HEK293 (cell line): Measurements from ENCODE around the gene ACP4.
A peak's percentile ranks its signal among the peaks of the same experiment; 100 is the strongest.

Source experiments
- CTCF ChIA-PET: fragments of 350-600 bp; formaldehyde crosslinking; extraction: SDS; loops from one replicate; lab custom pipeline; 2021; ENCODE audit warnings: antibody characterized with exemption; lab: Yijun Ruan, JAX
- POLR2A ChIA-PET: fragments of 300-600 bp; formaldehyde crosslinking; extraction: SDS; loops from one replicate; lab custom pipeline; 2020; ENCODE audit warnings: antibody characterized with exemption, inconsistent platforms; lab: Yijun Ruan, JAX
- H3K27ac ChIP-seq: fragments of 200-500 bp; sonication (Bioruptor generic); 2 replicates; pipeline ENCODE4 v1.5.1; 2014; ENCODE audit warnings: low read depth, low read length, control low read depth, inconsistent platforms; ENCODE audit errors: extremely low read depth
- H3K36me3 ChIP-seq, 2 experiments: fragments of 200-500 bp in 1 of 2; sonication (Bioruptor generic) in 1 of 2; 1 replicate in 1 of 2; 2 replicates in 1 of 2; pipeline ENCODE4 v1.5.1; 2014 to 2017; ENCODE audit warnings: inconsistent platforms in 2 of 2, low read length in 2 of 2; ENCODE audit not compliant: control insufficient read depth in 2 of 2, insufficient read depth in 1 of 2
- H3K4me1 ChIP-seq: fragments of 200-500 bp; sonication (Bioruptor generic); 2 replicates; pipeline ENCODE4 v1.5.1; 2014; ENCODE audit warnings: mild to moderate bottlenecking, low read length, inconsistent platforms; ENCODE audit not compliant: control insufficient read depth, insufficient read depth
- H3K4me3 ChIP-seq: 2 replicates; pipeline ENCODE4 v1.5.1; 2011; ENCODE audit warnings: low read depth, mild to moderate bottlenecking, control low read depth, low read length, moderate library complexity
- H3K9me3 ChIP-seq: fragments of 200-500 bp; sonication (Bioruptor generic); 2 replicates; pipeline ENCODE4 v1.5.1; 2014; ENCODE audit warnings: low read depth, low read length, inconsistent platforms; ENCODE audit not compliant: control insufficient read depth, insufficient read depth
- EGR2 ChIP-seq: fragments of 450-650 bp; formaldehyde crosslinking; IDR thresholded peaks from 2 replicates; pipeline ENCODE4 v1.5.1; 2016; ENCODE audit warnings: low read depth, missing biosample characterization, missing genetic modification characterization
- GLI4 ChIP-seq: fragments of 450-650 bp; formaldehyde crosslinking; IDR thresholded peaks from 2 replicates; pipeline ENCODE4 v1.5.1; 2016; ENCODE audit warnings: missing biosample characterization, missing genetic modification characterization
- KLF1 ChIP-seq: fragments of 450-650 bp; formaldehyde crosslinking; IDR thresholded peaks from 2 replicates; pipeline ENCODE4 v1.5.1; 2016; ENCODE audit warnings: missing biosample characterization, missing genetic modification characterization
- KLF7 ChIP-seq: fragments of 450-650 bp; formaldehyde crosslinking; IDR thresholded peaks from 2 replicates; pipeline ENCODE4 v1.5.1; 2016; ENCODE audit warnings: missing biosample characterization, missing genetic modification characterization, borderline replicate concordance
- OSR2 ChIP-seq: fragments of 450-650 bp; formaldehyde crosslinking; IDR thresholded peaks from 2 replicates; pipeline ENCODE4 v1.5.1; 2016; ENCODE audit warnings: missing biosample characterization, missing genetic modification characterization
- PRDM4 ChIP-seq: fragments of 450-650 bp; formaldehyde crosslinking; IDR thresholded peaks from 2 replicates; pipeline ENCODE4 v1.5.1; 2017; ENCODE audit warnings: missing biosample characterization, missing genetic modification characterization
- SP2 ChIP-seq: fragments of 450-650 bp; formaldehyde crosslinking; IDR thresholded peaks from 2 replicates; pipeline ENCODE4 v1.5.1; 2016; ENCODE audit warnings: missing biosample characterization, missing genetic modification characterization
- TCF7L2 ChIP-seq: IDR thresholded peaks from 2 replicates; pipeline ENCODE4 v1.6.1; 2011; ENCODE audit warnings: low read depth, mild to moderate bottlenecking, inconsistent platforms, low read length, moderate library complexity, borderline replicate concordance
- ZBTB48 ChIP-seq: fragments of 450-650 bp; formaldehyde crosslinking; IDR thresholded peaks from 2 replicates; pipeline ENCODE4 v1.5.1; 2016; ENCODE audit warnings: missing biosample characterization, missing genetic modification characterization
- ZFHX2 ChIP-seq: fragments of 450-650 bp; formaldehyde crosslinking; conservative IDR thresholded peaks from 2 replicates; pipeline ENCODE4 v1.5.1; 2016; ENCODE audit warnings: missing biosample characterization, missing genetic modification characterization
- ZFP37 ChIP-seq: fragments of 450-650 bp; formaldehyde crosslinking; IDR thresholded peaks from 2 replicates; pipeline ENCODE4 v1.5.1; 2016; ENCODE audit warnings: missing biosample characterization, missing genetic modification characterization
- ZNF133 ChIP-seq: fragments of 450-650 bp; formaldehyde crosslinking; IDR thresholded peaks from 2 replicates; pipeline ENCODE4 v1.5.1; 2016; ENCODE audit warnings: missing biosample characterization, missing genetic modification characterization
- ZNF157 ChIP-seq: fragments of 450-650 bp; formaldehyde crosslinking; IDR thresholded peaks from 2 replicates; pipeline ENCODE4 v1.5.1; 2016; ENCODE audit warnings: missing biosample characterization, missing genetic modification characterization
- ZNF16 ChIP-seq: fragments of 450-650 bp; formaldehyde crosslinking; IDR thresholded peaks from 2 replicates; pipeline ENCODE4 v1.5.1; 2016; ENCODE audit warnings: low read depth, missing biosample characterization, missing genetic modification characterization
- ZNF184 ChIP-seq: fragments of 450-650 bp; IDR thresholded peaks from 2 replicates; pipeline ENCODE4 v1.5.1; 2018; ENCODE audit warnings: missing biosample characterization, mild to moderate bottlenecking, missing genetic modification characterization
- ZNF26 ChIP-seq: fragments of 450-650 bp; formaldehyde crosslinking; IDR thresholded peaks from 2 replicates; pipeline ENCODE4 v1.5.1; 2016; ENCODE audit warnings: missing biosample characterization, missing genetic modification characterization
- ZNF366 ChIP-seq: fragments of 450-650 bp; formaldehyde crosslinking; conservative IDR thresholded peaks from 2 replicates; pipeline ENCODE4 v1.5.1; 2016; ENCODE audit warnings: missing biosample characterization, missing genetic modification characterization
- ZNF394 ChIP-seq: fragments of 450-650 bp; formaldehyde crosslinking; IDR thresholded peaks from 2 replicates; pipeline ENCODE4 v1.5.1; 2016; ENCODE audit warnings: missing biosample characterization, missing genetic modification characterization, mild to moderate bottlenecking, moderate library complexity, borderline replicate concordance
- ZNF404 ChIP-seq: fragments of 450-650 bp; formaldehyde crosslinking; IDR thresholded peaks from 2 replicates; pipeline ENCODE4 v1.5.1; 2017; ENCODE audit warnings: missing biosample characterization, missing genetic modification characterization
- ZNF433 ChIP-seq: fragments of 450-650 bp; formaldehyde crosslinking; IDR thresholded peaks from 2 replicates; pipeline ENCODE4 v1.5.1; 2016; ENCODE audit warnings: missing biosample characterization, missing genetic modification characterization, low read depth
- ZNF473 ChIP-seq: fragments of 450-650 bp; formaldehyde crosslinking; IDR thresholded peaks from 2 replicates; pipeline ENCODE4 v1.5.1; 2017; ENCODE audit warnings: missing biosample characterization, missing genetic modification characterization
- ZNF785 ChIP-seq: fragments of 450-650 bp; formaldehyde crosslinking; IDR thresholded peaks from 2 replicates; pipeline ENCODE4 v1.5.1; 2016; ENCODE audit warnings: missing biosample characterization, missing genetic modification characterization
- ZSCAN16 ChIP-seq: fragments of 450-650 bp; formaldehyde crosslinking; IDR thresholded peaks from 2 replicates; pipeline ENCODE4 v1.5.1; 2016; ENCODE audit warnings: missing biosample characterization, missing genetic modification characterization
- ZXDB ChIP-seq: fragments of 450-650 bp; formaldehyde crosslinking; IDR thresholded peaks from 2 replicates; pipeline ENCODE4 v1.5.1; 2016; ENCODE audit warnings: missing biosample characterization, missing genetic modification characterization
- TF ChIP-seq, protein P1 (sequence below): fragments of 450-650 bp; formaldehyde crosslinking; IDR thresholded peaks from 2 replicates; pipeline ENCODE4 v1.5.1; 2016; ENCODE audit warnings: missing biosample characterization, missing genetic modification characterization
- TF ChIP-seq, protein P2 (sequence below): fragments of 450-650 bp; formaldehyde crosslinking; conservative IDR thresholded peaks from 2 replicates; pipeline ENCODE4 v1.5.1; 2016; ENCODE audit warnings: low read depth, missing biosample characterization, missing genetic modification characterization
- TF ChIP-seq, protein P3 (sequence below): fragments of 450-650 bp; formaldehyde crosslinking; IDR thresholded peaks from 2 replicates; pipeline ENCODE4 v1.5.1; 2016; ENCODE audit warnings: missing biosample characterization, missing genetic modification characterization

The ACP4 gene

DNA sequence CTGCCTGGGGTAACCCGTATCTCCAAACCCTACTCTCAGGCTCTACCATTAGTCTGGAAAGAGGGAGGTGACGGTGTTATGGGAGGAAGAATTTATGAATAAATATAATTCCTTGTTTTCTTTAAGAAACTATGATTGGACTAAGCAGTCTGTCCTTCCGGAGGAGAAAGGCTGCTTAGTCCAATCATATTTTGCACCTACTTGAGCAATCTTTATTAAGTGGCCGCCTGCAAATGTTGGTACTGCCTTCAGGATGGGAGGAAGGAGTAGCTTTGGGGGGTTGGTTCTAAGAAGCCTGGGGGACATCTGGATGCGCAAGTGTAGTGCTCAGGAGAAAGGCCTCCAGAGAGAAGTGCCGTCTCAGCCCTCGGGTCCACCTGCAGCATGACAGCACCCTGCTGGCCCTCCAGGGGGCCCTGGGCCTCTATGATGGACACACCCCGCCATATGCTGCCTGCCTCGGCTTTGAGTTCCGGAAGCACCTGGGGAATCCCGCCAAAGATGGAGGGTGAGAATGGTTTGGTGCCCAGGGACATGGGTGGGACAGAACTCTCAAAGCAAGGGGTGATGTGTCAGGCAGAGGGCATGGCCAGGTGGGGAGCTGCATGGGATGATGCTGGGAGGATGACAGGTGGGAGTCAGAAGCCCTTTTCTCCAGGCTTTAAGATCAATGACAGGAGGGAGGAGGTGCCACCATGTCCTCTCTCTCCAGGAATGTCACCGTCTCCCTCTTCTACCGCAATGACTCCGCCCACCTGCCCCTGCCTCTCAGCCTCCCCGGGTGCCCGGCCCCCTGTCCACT, 4.1 kb downstream of the ACP4 start:
- Histone ChIP-seq H3K27ac (no peak overlapping the region; the same call in 1 of the 2 replicates), H3K4me3 (no peak overlapping the region), H3K36me3 (peaks cover 6 to 42% of the 10 kb centered on the region in 2 experiments; a peak in 2 of 3 replicates), H3K4me1 (peaks cover 4% of the 10 kb centered on the region; the same call in 1 of the 2 replicates), H3K9me3 (no peaks in the 10 kb centered on the region)
- CTCF ChIA-PET: interaction anchor here (1.0 to 9.4 kb wide), 4 partner anchors 10 to 130 kb away, joined by 5 to 79 read pairs (median 6); no protein-coding TSS in a partner anchor
- POLR2A ChIA-PET: interaction anchor here (0.8 to 7.9 kb wide), 8 partner anchors 9 to 238 kb away, joined by 3 to 85 read pairs (median 4); no protein-coding TSS in a partner anchor
- TF ChIP-seq KLF1 (tag by site-specific recombination): peak; percentile 70
- TF ChIP-seq, protein P1, sequence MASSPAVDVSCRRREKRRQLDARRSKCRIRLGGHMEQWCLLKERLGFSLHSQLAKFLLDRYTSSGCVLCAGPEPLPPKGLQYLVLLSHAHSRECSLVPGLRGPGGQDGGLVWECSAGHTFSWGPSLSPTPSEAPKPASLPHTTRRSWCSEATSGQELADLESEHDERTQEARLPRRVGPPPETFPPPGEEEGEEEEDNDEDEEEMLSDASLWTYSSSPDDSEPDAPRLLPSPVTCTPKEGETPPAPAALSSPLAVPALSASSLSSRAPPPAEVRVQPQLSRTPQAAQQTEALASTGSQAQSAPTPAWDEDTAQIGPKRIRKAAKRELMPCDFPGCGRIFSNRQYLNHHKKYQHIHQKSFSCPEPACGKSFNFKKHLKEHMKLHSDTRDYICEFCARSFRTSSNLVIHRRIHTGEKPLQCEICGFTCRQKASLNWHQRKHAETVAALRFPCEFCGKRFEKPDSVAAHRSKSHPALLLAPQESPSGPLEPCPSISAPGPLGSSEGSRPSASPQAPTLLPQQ (tag by site-specific recombination): peak; percentile 41; the same call in 1 of the 2 replicates
- TF ChIP-seq KLF7 (tag by site-specific recombination): 0 out of 2 replicates have a peak, but pooled peaks have one; percentile 19
- TF ChIP-seq, protein P2, sequence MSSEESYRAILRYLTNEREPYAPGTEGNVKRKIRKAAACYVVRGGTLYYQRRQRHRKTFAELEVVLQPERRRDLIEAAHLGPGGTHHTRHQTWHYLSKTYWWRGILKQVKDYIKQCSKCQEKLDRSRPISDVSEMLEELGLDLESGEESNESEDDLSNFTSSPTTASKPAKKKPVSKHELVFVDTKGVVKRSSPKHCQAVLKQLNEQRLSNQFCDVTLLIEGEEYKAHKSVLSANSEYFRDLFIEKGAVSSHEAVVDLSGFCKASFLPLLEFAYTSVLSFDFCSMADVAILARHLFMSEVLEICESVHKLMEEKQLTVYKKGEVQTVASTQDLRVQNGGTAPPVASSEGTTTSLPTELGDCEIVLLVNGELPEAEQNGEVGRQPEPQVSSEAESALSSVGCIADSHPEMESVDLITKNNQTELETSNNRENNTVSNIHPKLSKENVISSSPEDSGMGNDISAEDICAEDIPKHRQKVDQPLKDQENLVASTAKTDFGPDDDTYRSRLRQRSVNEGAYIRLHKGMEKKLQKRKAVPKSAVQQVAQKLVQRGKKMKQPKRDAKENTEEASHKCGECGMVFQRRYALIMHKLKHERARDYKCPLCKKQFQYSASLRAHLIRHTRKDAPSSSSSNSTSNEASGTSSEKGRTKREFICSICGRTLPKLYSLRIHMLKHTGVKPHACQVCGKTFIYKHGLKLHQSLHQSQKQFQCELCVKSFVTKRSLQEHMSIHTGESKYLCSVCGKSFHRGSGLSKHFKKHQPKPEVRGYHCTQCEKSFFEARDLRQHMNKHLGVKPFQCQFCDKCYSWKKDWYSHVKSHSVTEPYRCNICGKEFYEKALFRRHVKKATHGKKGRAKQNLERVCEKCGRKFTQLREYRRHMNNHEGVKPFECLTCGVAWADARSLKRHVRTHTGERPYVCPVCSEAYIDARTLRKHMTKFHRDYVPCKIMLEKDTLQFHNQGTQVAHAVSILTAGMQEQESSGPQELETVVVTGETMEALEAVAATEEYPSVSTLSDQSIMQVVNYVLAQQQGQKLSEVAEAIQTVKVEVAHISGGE (tag by site-specific recombination): 0 out of 2 replicates have a peak, but pooled peaks have one; percentile 4
- TF ChIP-seq ZNF157 (tag by site-specific recombination): no peak
- TF ChIP-seq ZFHX2: peak; percentile 64; the same call in 1 of the 2 replicates
- TF ChIP-seq ZNF473: no peak
- TF ChIP-seq OSR2 (tag by site-specific recombination): no peak
- TF ChIP-seq ZBTB48 (tag by site-specific recombination): peak; percentile 60
- TF ChIP-seq ZFP37 (tag by site-specific recombination): no peak
- no peak for TF ChIP-seq ZNF16 (tag by site-specific recombination)
- TF ChIP-seq ZNF366 (tag by site-specific recombination): peak; percentile 53; the same call in 1 of the 2 replicates
- TF ChIP-seq TCF7L2: no peak
- no peak for TF ChIP-seq ZNF404 (tag by site-specific recombination)
- no peak for TF ChIP-seq ZNF433
- TF ChIP-seq ZXDB: no peak; the same call in 1 of the 2 replicates
- peak; percentile 54 for TF ChIP-seq EGR2 (tag by site-specific recombination)
- TF ChIP-seq, protein P3, sequence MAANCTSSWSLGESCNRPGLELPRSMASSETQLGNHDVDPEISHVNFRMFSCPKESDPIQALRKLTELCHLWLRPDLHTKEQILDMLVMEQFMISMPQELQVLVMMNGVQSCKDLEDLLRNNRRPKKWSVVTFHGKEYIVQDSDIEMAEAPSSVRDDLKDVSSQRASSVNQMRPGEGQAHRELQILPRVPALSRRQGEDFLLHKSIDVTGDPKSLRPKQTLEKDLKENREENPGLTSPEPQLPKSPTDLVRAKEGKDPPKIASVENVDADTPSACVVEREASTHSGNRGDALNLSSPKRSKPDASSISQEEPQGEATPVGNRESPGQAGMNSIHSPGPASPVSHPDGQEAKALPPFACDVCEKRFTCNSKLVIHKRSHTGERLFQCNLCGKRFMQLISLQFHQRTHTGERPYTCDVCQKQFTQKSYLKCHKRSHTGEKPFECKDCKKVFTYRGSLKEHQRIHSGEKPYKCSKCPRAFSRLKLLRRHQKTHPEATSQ (tag by site-specific recombination): no peak
- peak; percentile 78; the same call in 1 of the 2 replicates for TF ChIP-seq ZNF394 (tag by site-specific recombination)
- no peak for TF ChIP-seq ZNF26 (tag by site-specific recombination)
- no peak for TF ChIP-seq PRDM4
- TF ChIP-seq ZNF184: no peak
- 0 out of 2 replicates have a peak, but pooled peaks have one; percentile 8 for TF ChIP-seq ZNF785
- TF ChIP-seq SP2: peak; percentile 29
- no peak for TF ChIP-seq ZNF133 (tag by site-specific recombination)
- TF ChIP-seq GLI4 (tag by site-specific recombination): peak; percentile 58; the same call in 1 of the 2 replicates
- TF ChIP-seq ZSCAN16 (tag by site-specific recombination): no peak
